ENCODE measurements around the gene POU5F1. TPM values are rescaled to one million over a fixed set of nuclear protein-coding genes. Genes with fewer than 3 reads are reported as not detected.

Gene POU5F1
- total and polyA plus RNA-seq, 9 of the 15 experiments (the other 6 are each of a cell fraction or from before 2014, with no cell fraction given) = 0.06 to 2.0 (median 0.10) TPM; not detected in 6

- TF ChIP-seq CHD7 (IDR thresholded peaks at IDR 0.05; ENCODE audit: low read depth, low read length) (no peak), ZKSCAN1 (IDR thresholded peaks at IDR 0.05; ENCODE audit: low read depth, low read length) (no peak), OTX1 (CRISPR knock-in tag; IDR thresholded peaks at IDR 0.05) (0 out of 2 replicates have a peak, but pooled peaks have one; percentile 13), PHF21A (IDR thresholded peaks at IDR 0.05; ENCODE audit: borderline replicate concordance, low read depth) (peak; percentile 59; the same call in 1 of the 2 replicates), SMAD4 (CRISPR knock-in tag; conservative IDR thresholded peaks at IDR 0.05) (peak; percentile 69), SREBF1 (IDR thresholded peaks at IDR 0.05; ENCODE audit: borderline replicate concordance, low read depth, low read length) (no peak), ZZZ3 (IDR thresholded peaks at IDR 0.05) (no peak), SRSF3 (IDR thresholded peaks at IDR 0.05; ENCODE audit: insufficient read depth, low read length) (no peak), FOS (IDR thresholded peaks at IDR 0.05; ENCODE audit: extremely low read depth, insufficient read length) (no peak), ZBTB8A (IDR thresholded peaks at IDR 0.05; ENCODE audit: partially characterized antibody) (no peak), TCFL5 (CRISPR knock-in tag; conservative IDR thresholded peaks at IDR 0.05) (no peak), MTA2 (IDR thresholded peaks at IDR 0.05; ENCODE audit: low read depth) (peak; percentile 36; the same call in 1 of the 2 replicates), ZNF384 (IDR thresholded peaks at IDR 0.05; ENCODE audit: low read depth, low read length) (peak; percentile 85), TAF15 (IDR thresholded peaks at IDR 0.05; ENCODE audit: low read depth, low read length) (no peak), MCM5 (IDR thresholded peaks at IDR 0.05; ENCODE audit: low read depth) (no peak), TEAD2 (tag; IDR thresholded peaks at IDR 0.05) (no peak), E2F4 (CRISPR knock-in tag; IDR thresholded peaks at IDR 0.05; ENCODE audit: low read depth) (peak; percentile 53; the same call in 1 of the 2 replicates)
Measured at GRCh38 chr6:31197559-31198305, 27.2 kb upstream of the POU5F1 start (continued).
